GM12892 (cell line): ENCODE measurements around the gene MFSD6.

Source experiments
- POLR2A ChIP-seq: IDR thresholded peaks from 2 replicates; pipeline ENCODE4 v1.6.1; 2011; ENCODE audit warnings: low read depth, low read length, control low read depth
- POLR2AphosphoS5 ChIP-seq: IDR thresholded peaks from 2 replicates; pipeline ENCODE4 v1.6.1; 2011; ENCODE audit warnings: low read depth, low read length, control low read depth
- TAF1 ChIP-seq: IDR thresholded peaks from 2 replicates; pipeline ENCODE4 v1.6.1; 2011; ENCODE audit warnings: low read depth, mild to moderate bottlenecking, control low read depth, low read length, borderline replicate concordance

GRCh38 chr2:190527918-190528317 is 119.8 kb downstream of the MFSD6 start:
- TF ChIP-seq POLR2AphosphoS5 = no peak
- TF ChIP-seq TAF1 = no peak
- no peak for TF ChIP-seq POLR2A
